Dendritic cell treated with granulocyte-macrophage colony-stimulating factor and Interleukin-4, amounts not matched to agents 40 ng/mL and 50 ng/mL, for 4 days (primary cell): Measurements from ENCODE around the gene ASAP3.

Source experiments
- H3K27ac Mint-ChIP-seq: one replicate; pipeline ENCODE4 v1.8.0; 2022; ENCODE audit warnings: mild to moderate bottlenecking, mixed read lengths
- H3K27me3 Mint-ChIP-seq: one replicate; pipeline ENCODE4 v1.8.0; 2022; ENCODE audit warnings: mild to moderate bottlenecking, mixed read lengths
- H3K36me3 Mint-ChIP-seq: one replicate; pipeline ENCODE4 v1.8.0; 2022; ENCODE audit warnings: low read depth, mixed read lengths
- H3K4me1 Mint-ChIP-seq: one replicate; pipeline ENCODE4 v1.8.0; 2022; ENCODE audit warnings: low read depth, mixed read lengths
- H3K4me3 Mint-ChIP-seq: one replicate; pipeline ENCODE4 v1.8.0; 2022; ENCODE audit warnings: mild to moderate bottlenecking, moderate library complexity, mixed read lengths
- H3K9me3 Mint-ChIP-seq: one replicate; pipeline ENCODE4 v1.8.0; 2022; ENCODE audit warnings: mixed read lengths
- intact Hi-C: fragments of 100-400 bp; cut with micrococcal nuclease; formaldehyde crosslinking; loops from one replicate; pipeline ENCODE4 v1.15.0; 2022

The ASAP3 gene

GRCh38 chr1:23459338-23459757 lies 24.6 kb downstream of the ASAP3 start:
- intact Hi-C loops = no loop called here
- H3K9me3 Mint-ChIP-seq = no peaks in the 10 kb centered on the region
- H3K4me3 Mint-ChIP-seq = no peak overlapping the region
- H3K27me3 Mint-ChIP-seq = peaks cover 53% of the 10 kb centered on the region
- H3K4me1 Mint-ChIP-seq = no peaks in the 10 kb centered on the region
- no peak overlapping the region for H3K27ac Mint-ChIP-seq
- no peaks in the 10 kb centered on the region for H3K36me3 Mint-ChIP-seq

- Mint-ChIP-seq H3K4me1 (no peaks in the 10 kb centered on the region), H3K27me3 (peaks cover 54% of the 10 kb centered on the region), H3K4me3 (no peak overlapping the region), H3K36me3 (no peaks in the 10 kb centered on the region), H3K9me3 (no peaks in the 10 kb centered on the region), H3K27ac (no peak overlapping the region)
- intact Hi-C loops = no loop called here
Measured at GRCh38 chr1:23456226-23456625, 27.8 kb downstream of the ASAP3 start.

DNA sequence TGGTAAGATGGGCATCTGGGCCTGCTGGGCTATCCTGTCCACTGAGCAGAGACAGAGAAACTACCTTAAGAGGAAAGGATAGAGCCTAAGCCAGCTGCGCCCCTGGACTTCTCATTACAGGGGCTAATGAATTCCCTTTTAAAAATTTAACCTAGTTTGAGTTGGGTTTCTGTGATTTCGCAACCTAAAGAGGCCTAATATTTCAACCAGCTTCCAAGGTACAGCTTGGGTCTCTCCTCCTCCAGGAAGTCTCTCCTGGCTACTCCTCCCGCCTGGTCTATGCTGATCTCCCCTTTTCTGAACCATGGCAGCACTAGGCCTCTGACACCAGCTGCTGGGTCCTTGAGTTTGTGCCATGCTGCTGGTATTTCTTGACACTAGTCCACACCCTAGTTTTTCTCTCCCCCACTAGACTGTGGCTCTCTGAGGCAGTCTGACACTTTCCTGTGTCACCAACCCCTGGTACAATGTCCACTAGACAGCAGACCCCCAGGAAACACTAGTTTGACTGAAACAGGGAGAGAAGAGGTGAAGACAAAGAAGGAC lies 30.5 kb downstream of the ASAP3 start:
- intact Hi-C loops = no loop called here
- no peaks in the 10 kb centered on the region for H3K36me3 Mint-ChIP-seq
- H3K4me1 Mint-ChIP-seq = no peaks in the 10 kb centered on the region
- H3K27ac Mint-ChIP-seq = no peak overlapping the region
- H3K4me3 Mint-ChIP-seq = no peak overlapping the region
- no peaks in the 10 kb centered on the region for H3K9me3 Mint-ChIP-seq
- peaks cover 35% of the 10 kb centered on the region for H3K27me3 Mint-ChIP-seq

GRCh38 chr1:23452011-23452411 lies 32.0 kb downstream of the ASAP3 start:
- Mint-ChIP-seq H3K27ac (no peak overlapping the region), H3K4me1 (no peaks in the 10 kb centered on the region), H3K4me3 (no peak overlapping the region), H3K36me3 (no peaks in the 10 kb centered on the region), H3K9me3 (no peaks in the 10 kb centered on the region), H3K27me3 (peaks cover 32% of the 10 kb centered on the region)
- intact Hi-C loops = no loop called here

GRCh38 chr1:23451441-23451840 lies 32.5 kb downstream of the ASAP3 start:
- Mint-ChIP-seq H3K9me3 (no peaks in the 10 kb centered on the region), H3K36me3 (no peaks in the 10 kb centered on the region), H3K27ac (no peak overlapping the region), H3K4me3 (no peak overlapping the region), H3K27me3 (peaks cover 29% of the 10 kb centered on the region), H3K4me1 (no peaks in the 10 kb centered on the region)
- intact Hi-C loops = no loop called here

DNA sequence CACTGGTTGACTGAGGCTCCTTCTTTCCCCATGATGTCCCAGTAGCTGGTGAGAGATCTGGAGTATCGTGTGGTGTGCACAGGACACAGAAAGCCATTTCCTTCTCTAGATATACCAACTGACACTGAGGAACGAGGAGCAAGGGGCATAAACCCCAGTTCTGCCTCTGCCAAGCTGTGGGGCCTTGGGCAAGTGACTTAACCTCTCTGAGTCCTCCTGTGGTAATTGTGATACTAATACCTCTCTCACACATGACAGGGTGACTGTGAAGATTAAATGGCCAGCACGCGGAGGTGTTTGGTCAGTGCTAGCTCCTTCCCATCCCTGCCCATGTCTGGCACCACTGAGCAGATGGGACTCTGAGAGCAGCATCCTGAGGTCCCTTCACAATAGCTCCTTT lies 33.1 kb downstream of the ASAP3 start:
- Mint-ChIP-seq H3K27me3 (peaks cover 26% of the 10 kb centered on the region), H3K36me3 (no peaks in the 10 kb centered on the region), H3K4me1 (no peaks in the 10 kb centered on the region), H3K9me3 (no peaks in the 10 kb centered on the region), H3K27ac (no peak overlapping the region), H3K4me3 (no peak overlapping the region)
- intact Hi-C loops = no loop called here

GRCh38 chr1:23449958-23450357 lies 34.0 kb downstream of the ASAP3 start:
- intact Hi-C loops = no loop called here
- H3K9me3 Mint-ChIP-seq = no peaks in the 10 kb centered on the region
- no peaks in the 10 kb centered on the region for H3K36me3 Mint-ChIP-seq
- H3K4me3 Mint-ChIP-seq = no peak overlapping the region
- H3K27ac Mint-ChIP-seq = no peak overlapping the region
- peaks cover 9% of the 10 kb centered on the region for H3K4me1 Mint-ChIP-seq
- peaks cover 19% of the 10 kb centered on the region for H3K27me3 Mint-ChIP-seq

DNA sequence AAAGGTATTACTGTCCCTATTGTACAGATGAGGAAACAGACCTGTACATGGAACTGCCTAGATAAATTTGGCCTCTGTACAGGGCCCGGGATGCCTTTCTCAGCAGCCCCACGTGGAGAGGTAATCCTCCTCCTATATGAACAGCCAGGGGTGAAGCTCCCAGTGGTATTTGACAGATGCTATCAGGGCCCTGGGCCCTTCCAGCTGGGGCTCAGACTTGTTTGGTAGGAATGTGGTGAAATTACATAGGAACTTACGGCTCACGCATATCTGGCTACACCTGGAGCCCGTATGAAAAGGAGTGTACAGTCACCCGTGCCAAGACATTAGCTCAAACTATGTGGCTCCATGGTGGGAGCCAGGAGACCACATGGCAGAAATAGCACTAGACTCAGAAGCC lies 34.7 kb downstream of the ASAP3 start:
- peaks cover 19% of the 10 kb centered on the region for H3K27me3 Mint-ChIP-seq
- intact Hi-C loops = no loop called here
- no peaks in the 10 kb centered on the region for H3K36me3 Mint-ChIP-seq
- H3K4me1 Mint-ChIP-seq = peaks cover 12% of the 10 kb centered on the region
- no peak overlapping the region for H3K4me3 Mint-ChIP-seq
- H3K27ac Mint-ChIP-seq = no peak overlapping the region
- no peaks in the 10 kb centered on the region for H3K9me3 Mint-ChIP-seq

DNA sequence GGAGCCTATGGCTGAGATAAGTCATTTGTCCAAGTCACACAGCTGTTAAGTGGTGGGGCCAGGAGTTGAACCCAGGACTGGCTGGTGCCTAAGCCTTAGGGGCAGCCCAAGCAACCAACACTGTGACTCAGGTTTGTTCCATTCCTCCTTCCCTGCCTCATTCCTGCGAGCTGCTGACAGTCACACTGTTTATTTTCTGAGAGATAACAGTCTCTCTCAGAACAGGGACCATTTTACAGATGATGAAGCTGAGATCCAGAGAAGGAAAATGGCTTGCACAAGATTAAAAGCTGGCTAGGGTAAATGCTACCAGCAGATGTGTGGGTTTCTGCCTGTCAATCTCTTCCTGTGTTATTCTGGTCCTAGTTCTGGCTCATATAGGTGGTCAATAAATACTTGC lies 35.1 kb downstream of the ASAP3 start:
- no peaks in the 10 kb centered on the region for H3K9me3 Mint-ChIP-seq
- intact Hi-C loops = no loop called here
- H3K27ac Mint-ChIP-seq = no peak overlapping the region
- no peaks in the 10 kb centered on the region for H3K36me3 Mint-ChIP-seq
- H3K4me1 Mint-ChIP-seq = peaks cover 17% of the 10 kb centered on the region
- no peak overlapping the region for H3K4me3 Mint-ChIP-seq
- H3K27me3 Mint-ChIP-seq = peaks cover 19% of the 10 kb centered on the region

DNA sequence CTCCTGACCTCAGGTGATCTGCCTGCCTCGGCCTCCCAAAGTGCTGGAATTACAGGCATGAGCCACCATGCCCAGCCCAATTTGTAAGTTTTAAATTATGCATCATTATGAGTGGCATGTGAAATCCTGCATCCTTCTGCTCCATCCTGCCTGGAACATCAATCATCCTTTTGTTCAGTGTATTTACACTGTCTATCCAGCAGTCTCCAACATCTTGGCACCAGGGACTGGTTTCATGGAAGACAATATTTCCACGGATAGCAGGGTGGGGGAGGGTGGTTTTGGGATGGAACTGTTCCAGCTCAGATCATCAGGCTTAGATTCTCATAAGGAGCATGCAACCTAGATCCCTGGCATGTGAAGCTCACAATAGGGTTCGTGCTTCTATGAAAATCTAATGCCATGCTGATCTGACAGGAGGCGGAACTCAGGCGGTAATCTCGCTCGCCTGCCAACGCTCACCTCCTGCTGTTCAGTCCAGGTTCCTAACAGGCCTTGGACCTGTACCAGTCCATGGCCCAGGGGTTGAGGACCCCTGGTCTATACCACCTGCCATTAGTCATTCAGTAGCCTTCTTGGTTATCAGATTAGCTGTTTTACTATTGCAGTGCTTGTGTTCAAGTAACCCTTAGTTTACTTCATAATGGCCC lies 37.2 kb downstream of the ASAP3 start:
- peaks cover 14% of the 10 kb centered on the region for H3K27me3 Mint-ChIP-seq
- H3K4me1 Mint-ChIP-seq = peaks cover 32% of the 10 kb centered on the region
- H3K27ac Mint-ChIP-seq = no peak overlapping the region
- H3K9me3 Mint-ChIP-seq = no peaks in the 10 kb centered on the region
- intact Hi-C loops = no loop called here
- H3K4me3 Mint-ChIP-seq = no peak overlapping the region
- H3K36me3 Mint-ChIP-seq = no peaks in the 10 kb centered on the region

DNA sequence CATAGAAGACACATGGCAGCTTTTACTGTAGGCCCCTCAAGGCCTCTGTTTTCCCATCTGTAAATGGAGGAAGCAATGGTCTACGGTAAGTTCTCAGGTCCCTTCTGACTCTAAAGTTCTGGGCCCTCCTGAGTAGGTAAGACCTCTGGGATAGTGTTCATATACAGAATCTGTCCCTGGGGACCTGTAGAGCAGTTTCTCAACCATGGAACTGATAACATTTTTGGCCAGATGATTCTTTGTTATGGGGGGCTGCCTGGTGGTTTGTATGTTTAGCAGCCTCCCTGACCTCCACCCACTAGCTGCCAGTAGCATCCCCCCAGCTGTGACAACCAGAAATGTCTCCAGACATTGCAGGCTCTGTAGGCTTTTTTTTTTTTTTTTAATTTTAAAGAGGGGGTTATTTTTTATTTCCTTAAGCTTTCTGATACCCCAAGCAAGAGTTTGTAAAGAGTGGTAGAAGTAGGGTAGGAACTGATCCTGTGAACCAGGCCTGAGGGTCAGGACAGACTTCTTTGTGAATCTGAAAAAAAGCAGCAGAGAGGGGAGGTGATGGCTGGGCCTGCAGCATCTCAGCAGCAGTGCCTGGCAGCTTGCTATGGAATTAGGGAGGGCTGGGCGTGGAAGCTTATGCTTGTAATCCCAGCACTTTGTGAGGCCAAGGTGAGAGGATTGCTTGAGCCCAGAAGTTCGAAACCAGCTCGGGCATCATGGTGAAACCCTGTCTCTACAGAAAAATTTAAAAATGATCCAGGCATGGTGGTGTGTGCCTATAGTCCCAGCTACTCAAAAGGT lies 39.2 kb downstream of the ASAP3 start:
- Mint-ChIP-seq H3K27ac (no peak overlapping the region), H3K4me1 (peaks cover 32% of the 10 kb centered on the region), H3K36me3 (no peaks in the 10 kb centered on the region), H3K27me3 (peaks cover 17% of the 10 kb centered on the region), H3K9me3 (no peaks in the 10 kb centered on the region), H3K4me3 (no peak overlapping the region)
- intact Hi-C loops = no loop called here

- Mint-ChIP-seq H3K27me3 (peaks cover 17% of the 10 kb centered on the region), H3K4me1 (peaks cover 32% of the 10 kb centered on the region), H3K27ac (no peak overlapping the region), H3K36me3 (no peaks in the 10 kb centered on the region), H3K9me3 (no peaks in the 10 kb centered on the region), H3K4me3 (no peak overlapping the region)
- intact Hi-C loops = no loop called here
Measured at GRCh38 chr1:23444104-23444533, 39.9 kb downstream of the ASAP3 start.

GRCh38 chr1:23442751-23443150 lies 41.2 kb downstream of the ASAP3 start:
- H3K27me3 Mint-ChIP-seq = peaks cover 22% of the 10 kb centered on the region
- intact Hi-C loops = no loop called here
- H3K27ac Mint-ChIP-seq = no peak overlapping the region
- H3K36me3 Mint-ChIP-seq = no peaks in the 10 kb centered on the region
- no peak overlapping the region for H3K4me3 Mint-ChIP-seq
- H3K9me3 Mint-ChIP-seq = no peaks in the 10 kb centered on the region
- peaks cover 32% of the 10 kb centered on the region for H3K4me1 Mint-ChIP-seq

GRCh38 chr1:23441446-23442148 lies 42.4 kb downstream of the ASAP3 start:
- intact Hi-C loops = no loop called here
- no peaks in the 10 kb centered on the region for H3K36me3 Mint-ChIP-seq
- no peak overlapping the region for H3K27ac Mint-ChIP-seq
- peaks cover 35% of the 10 kb centered on the region for H3K4me1 Mint-ChIP-seq
- no peak overlapping the region for H3K4me3 Mint-ChIP-seq
- no peaks in the 10 kb centered on the region for H3K9me3 Mint-ChIP-seq
- peaks cover 33% of the 10 kb centered on the region for H3K27me3 Mint-ChIP-seq
